NCI-H2227 (cell line): ENCODE data around the gene SERPINH1.

Experiments
- DNase-seq: peaks from one replicate; lab custom pipeline; 2025; ENCODE audit not compliant: unreplicated experiment; lab: John Stamatoyannopoulos, UW

SERPINH1 gene

GRCh38 chr11:75562048-75562835, at the start of gene SERPINH1:
SERPINH1 (plus strand) TSS chr11:75562253; CDS start chr11:75566350, 4,097 bp downstream.
- DNase-seq: peak; percentile 85

GRCh38 chr11:75513250-75513649, 48.8 kb upstream of the SERPINH1 start:
- DNase-seq: no peak

- no peak for DNase-seq
These were observed 47.5 kb upstream of the SERPINH1 start for GRCh38 chr11:75514596-75514995.

GRCh38 chr11:75516140-75516539, 45.9 kb upstream of the SERPINH1 start:
- no peak for DNase-seq

- no peak for DNase-seq
These were observed 45.2 kb upstream of the SERPINH1 start for GRCh38 chr11:75516886-75517285.

- no peak for DNase-seq
These were observed 43.9 kb upstream of the SERPINH1 start for GRCh38 chr11:75518204-75518549.

- DNase-seq: no peak
These were observed 43.0 kb upstream of the SERPINH1 start for GRCh38 chr11:75518771-75519653.

- DNase-seq: no peak
These were observed 41.4 kb upstream of the SERPINH1 start for GRCh38 chr11:75520688-75521087.

- no peak for DNase-seq
These were observed 39.6 kb upstream of the SERPINH1 start for GRCh38 chr11:75522286-75523044.

- DNase-seq: no peak
These were observed 38.9 kb upstream of the SERPINH1 start for GRCh38 chr11:75523189-75523588.

- DNase-seq: no peak
These were observed 38.0 kb upstream of the SERPINH1 start for GRCh38 chr11:75523811-75524664.

GRCh38 chr11:75524665-75525432, 37.2 kb upstream of the SERPINH1 start:
- peak; percentile 24 for DNase-seq

GRCh38 chr11:75525433-75526191, 36.4 kb upstream of the SERPINH1 start, which contains the start of gene GDPD5:
GDPD5 (minus strand) TSS chr11:75525941; CDS start chr11:75477735, 48,206 bp downstream.
- DNase-seq: peak; percentile 91

GRCh38 chr11:75526192-75526541, 35.9 kb upstream of the SERPINH1 start:
- no peak for DNase-seq

- DNase-seq: no peak
These were observed 34.9 kb upstream of the SERPINH1 start for GRCh38 chr11:75527130-75527529.

- no peak for DNase-seq
These were observed 33.9 kb upstream of the SERPINH1 start for GRCh38 chr11:75527938-75528735.

- DNase-seq: no peak
These were observed 31.5 kb upstream of the SERPINH1 start for GRCh38 chr11:75530577-75530976.

- DNase-seq: no peak
These were observed 30.7 kb upstream of the SERPINH1 start for GRCh38 chr11:75531325-75531724.
